Measurements from ENCODE around the gene WWOX. TPM values are rescaled to one million over a fixed set of nuclear protein-coding genes. Genes with fewer than 3 reads are reported as not detected.

The WWOX gene
- total RNA-seq, 3 donors from 2014 or later (not counting 1 experiment from before 2014, with no cell fraction given), result 21.0 to 29.8 (median 27.0) TPM

- Histone ChIP-seq H3K27ac (ENCODE audit: low read length) (no peak overlapping the region), H3K4me3 (ENCODE audit: low read length) (no peak overlapping the region), H3K27me3 (ENCODE audit: control insufficient read depth, insufficient read depth, low read length) (peaks cover 27% of the 10 kb centered on the region), H3K36me3 (ENCODE audit: control insufficient read depth, insufficient read depth, low read length) (no peaks in the 10 kb centered on the region), H3K9me3 (ENCODE audit: control insufficient read depth, insufficient read depth, low read length) (peaks cover 2% of the 10 kb centered on the region), H3K4me1 (ENCODE audit: control insufficient read depth, insufficient read depth, low read length) (peaks cover 22% of the 10 kb centered on the region)
- Mint-ChIP-seq H3K4me3 (no peak overlapping the region), H3K27ac (no peak overlapping the region), H3K4me1 (peaks cover 4 to 17% of the 10 kb centered on the region in 2 donors), H3K27me3 (ENCODE audit: low read depth in 2 of 2) (peaks cover 48 to 71% of the 10 kb centered on the region in 2 donors), H3K36me3 (no peaks in the 10 kb centered on the region), H3K9me3 (no peaks in the 10 kb centered on the region)
- DNase-seq (peak; percentile 26 to 28), ATAC-seq (peak; percentile 59 to 97 (median 71))
- intact Hi-C loops (cut with micrococcal nuclease), result loop anchor here (5.0 kb wide), 1 partner anchor 54 kb away; no protein-coding TSS in a partner anchor
- TF ChIP-seq CTCF (IDR thresholded peaks at IDR 0.05), result no peak
- 4% methylated on average over 3 of the region's 5 CpGs for WGBS (ENCODE audit: insufficient coverage)
Observed at GRCh38 chr16:78761427-78761826, 662.0 kb downstream of the WWOX start.

GRCh38 chr16:78762222-78762621 lies 662.8 kb downstream of the WWOX start:
- Histone ChIP-seq H3K36me3 (ENCODE audit: control insufficient read depth, insufficient read depth, low read length) (no peaks in the 10 kb centered on the region), H3K27ac (ENCODE audit: low read length) (no peak overlapping the region), H3K4me3 (ENCODE audit: low read length) (no peak overlapping the region), H3K27me3 (ENCODE audit: control insufficient read depth, insufficient read depth, low read length) (peaks cover 27% of the 10 kb centered on the region), H3K9me3 (ENCODE audit: control insufficient read depth, insufficient read depth, low read length) (no peaks in the 10 kb centered on the region), H3K4me1 (ENCODE audit: control insufficient read depth, insufficient read depth, low read length) (peaks cover 22% of the 10 kb centered on the region)
- Mint-ChIP-seq H3K4me1 (peaks cover 4 to 17% of the 10 kb centered on the region in 2 donors), H3K36me3 (no peaks in the 10 kb centered on the region), H3K27ac (no peak overlapping the region), H3K4me3 (no peak overlapping the region), H3K27me3 (ENCODE audit: low read depth in 2 of 2) (peaks cover 47 to 63% of the 10 kb centered on the region in 2 donors), H3K9me3 (no peaks in the 10 kb centered on the region)
- TF ChIP-seq CTCF (IDR thresholded peaks at IDR 0.05), result no peak
- intact Hi-C loops (cut with micrococcal nuclease), result loop anchor here (5.0 kb wide), 1 partner anchor 55 kb away; no protein-coding TSS in a partner anchor
- WGBS (ENCODE audit: insufficient coverage), result 52% methylated on average over 6 of the region's 6 CpGs
- no peak for ATAC-seq
- DNase-seq, result no peak

DNA sequence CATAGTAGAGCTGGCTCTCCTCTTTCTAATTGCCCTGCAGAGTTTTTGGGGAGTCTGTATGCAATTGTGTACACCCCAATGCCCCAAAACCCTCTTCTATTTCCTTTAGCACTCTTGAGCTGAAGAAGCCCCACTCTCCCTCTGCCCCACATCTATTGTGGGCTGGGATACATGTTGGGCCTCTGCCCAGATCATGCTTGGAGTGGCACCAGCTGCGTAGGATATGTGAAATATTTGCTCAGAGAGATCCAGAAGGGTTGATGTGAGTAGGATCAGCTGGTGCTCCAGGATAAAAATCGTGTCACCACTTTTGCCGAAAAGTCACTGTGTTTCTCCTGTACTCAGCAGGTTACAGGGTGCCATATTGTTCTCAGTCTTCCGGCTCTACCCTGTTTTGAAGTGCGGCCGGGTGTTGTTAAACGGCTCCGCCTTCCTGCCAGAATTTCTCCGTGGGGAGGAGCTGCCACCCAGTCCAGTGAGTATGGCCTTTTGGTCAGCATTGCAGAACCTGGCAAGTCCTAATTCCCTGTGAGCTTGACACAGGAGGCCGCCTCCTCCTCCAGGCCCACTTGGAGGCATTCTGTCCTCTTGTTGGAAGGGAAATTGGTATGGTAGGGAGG lies 664.5 kb downstream of the WWOX start:
- ATAC-seq, result no peak
- no peak overlapping the region for H3K4me3 Mint-ChIP-seq
- no peak for DNase-seq
- Histone ChIP-seq H3K27ac (ENCODE audit: low read length) (no peak overlapping the region), H3K9me3 (ENCODE audit: control insufficient read depth, insufficient read depth, low read length) (no peaks in the 10 kb centered on the region), H3K36me3 (ENCODE audit: control insufficient read depth, insufficient read depth, low read length) (no peaks in the 10 kb centered on the region), H3K4me3 (ENCODE audit: low read length) (no peak overlapping the region), H3K4me1 (ENCODE audit: control insufficient read depth, insufficient read depth, low read length) (peaks cover 29% of the 10 kb centered on the region), H3K27me3 (ENCODE audit: control insufficient read depth, insufficient read depth, low read length) (peaks cover 25% of the 10 kb centered on the region)
- no peaks in the 10 kb centered on the region for H3K9me3 Mint-ChIP-seq
- peaks cover 8 to 20% of the 10 kb centered on the region in 2 donors for H3K4me1 Mint-ChIP-seq
- peaks cover 42 to 55% of the 10 kb centered on the region in 2 donors for H3K27me3 Mint-ChIP-seq (ENCODE audit: low read depth in 2 of 2)
- no peaks in the 10 kb centered on the region for H3K36me3 Mint-ChIP-seq
- no peak for TF ChIP-seq CTCF (IDR thresholded peaks at IDR 0.05)
- intact Hi-C loops (cut with micrococcal nuclease), result loop anchor here (5.0 kb wide), 1 partner anchor 57 kb away; no protein-coding TSS in a partner anchor
- no peak overlapping the region for H3K27ac Mint-ChIP-seq
- WGBS (ENCODE audit: insufficient coverage), result 97% methylated on average over 9 of the region's 10 CpGs

Measured in natural killer cell (primary cell).